ENCODE measurements around the gene IGLL1. TPM values are rescaled to one million over a fixed set of nuclear protein-coding genes. Genes with fewer than 3 reads are reported as not detected.

The IGLL1 gene
- total RNA-seq, 1 experiment from 2014 or later: not detected

DNA sequence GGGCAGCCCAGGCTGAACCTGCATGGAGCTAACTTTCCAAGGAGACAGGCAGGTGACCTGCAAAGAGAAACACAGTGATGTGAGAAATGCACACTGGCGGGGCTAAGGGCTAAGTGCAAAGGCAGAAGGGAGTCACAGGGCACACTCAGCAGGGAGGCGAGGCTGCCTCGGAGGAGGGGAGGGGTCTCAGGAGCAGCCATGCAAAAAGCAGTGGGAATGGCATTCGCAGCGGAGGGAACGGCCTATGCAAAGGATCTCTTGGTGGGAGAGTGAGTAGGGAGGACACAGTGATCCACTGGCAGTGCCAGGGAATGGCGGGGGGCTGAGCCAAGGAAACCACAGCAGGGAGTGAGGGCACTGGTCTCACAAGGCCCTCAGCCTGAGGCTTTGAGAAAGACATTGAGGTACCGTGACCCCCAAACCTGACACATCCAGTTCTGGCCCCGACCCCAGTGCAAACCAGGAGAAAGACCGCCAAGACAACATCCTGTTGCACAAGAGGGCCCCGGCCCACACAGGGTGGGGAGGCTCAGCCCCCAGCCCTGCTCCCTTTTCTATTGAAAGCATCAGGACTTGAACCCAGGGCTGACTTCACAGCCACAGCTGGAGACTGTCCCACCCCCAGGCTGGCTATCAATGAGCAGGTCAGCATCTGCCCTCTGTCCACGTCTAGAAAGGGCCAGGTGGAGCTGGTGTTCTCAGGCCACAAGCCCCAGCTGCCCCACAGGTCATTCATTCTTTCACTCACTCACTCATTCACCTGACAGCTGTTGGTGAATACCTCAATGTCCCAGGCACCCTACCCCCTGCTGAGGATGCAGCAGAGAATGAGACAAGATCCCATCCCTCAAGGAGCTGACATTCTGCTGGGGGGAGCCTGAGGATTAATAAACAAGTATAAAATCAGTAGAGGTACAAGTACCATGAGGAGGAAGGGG, 50.7 kb downstream of the IGLL1 start:
- no peak for DNase-seq (ENCODE audit: low read depth)

DNA sequence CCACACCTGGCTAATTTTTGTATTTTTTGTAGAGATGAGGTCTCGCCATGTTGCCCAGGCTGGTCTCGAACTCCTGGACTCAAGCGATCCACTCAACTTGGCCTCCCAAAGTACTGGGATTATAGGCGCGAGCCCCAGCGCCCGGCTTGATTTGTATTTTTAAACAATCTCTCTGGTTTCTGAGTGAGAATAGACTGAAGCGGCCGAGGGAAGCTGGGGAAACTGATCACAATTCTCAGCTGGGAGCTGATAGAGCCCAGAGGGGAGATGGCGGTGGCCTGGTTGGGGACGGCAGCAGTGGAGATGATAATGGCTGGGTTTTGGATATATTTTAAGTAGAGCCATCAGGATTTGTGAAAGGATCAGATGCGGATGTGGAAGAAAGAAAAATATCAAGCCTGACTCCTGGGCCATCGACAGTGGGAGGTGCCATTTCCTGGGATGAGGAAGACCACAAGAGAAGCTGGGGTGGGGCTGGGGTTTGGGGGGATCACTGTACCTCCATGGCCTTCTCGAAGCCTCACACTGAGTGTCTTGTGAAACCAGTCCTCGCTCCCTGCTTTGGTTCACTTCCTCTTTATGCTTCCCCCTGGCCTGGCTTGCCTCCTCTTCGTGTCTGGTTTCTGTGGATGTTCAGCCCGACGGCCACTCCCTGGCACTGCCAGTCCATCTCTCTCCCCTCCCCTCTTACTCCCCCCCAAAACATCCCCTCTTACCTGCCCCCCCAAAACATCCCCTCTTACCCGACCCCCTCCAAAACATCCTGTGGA, 51.9 kb downstream of the IGLL1 start:
- no peak for DNase-seq (ENCODE audit: low read depth)

DNA sequence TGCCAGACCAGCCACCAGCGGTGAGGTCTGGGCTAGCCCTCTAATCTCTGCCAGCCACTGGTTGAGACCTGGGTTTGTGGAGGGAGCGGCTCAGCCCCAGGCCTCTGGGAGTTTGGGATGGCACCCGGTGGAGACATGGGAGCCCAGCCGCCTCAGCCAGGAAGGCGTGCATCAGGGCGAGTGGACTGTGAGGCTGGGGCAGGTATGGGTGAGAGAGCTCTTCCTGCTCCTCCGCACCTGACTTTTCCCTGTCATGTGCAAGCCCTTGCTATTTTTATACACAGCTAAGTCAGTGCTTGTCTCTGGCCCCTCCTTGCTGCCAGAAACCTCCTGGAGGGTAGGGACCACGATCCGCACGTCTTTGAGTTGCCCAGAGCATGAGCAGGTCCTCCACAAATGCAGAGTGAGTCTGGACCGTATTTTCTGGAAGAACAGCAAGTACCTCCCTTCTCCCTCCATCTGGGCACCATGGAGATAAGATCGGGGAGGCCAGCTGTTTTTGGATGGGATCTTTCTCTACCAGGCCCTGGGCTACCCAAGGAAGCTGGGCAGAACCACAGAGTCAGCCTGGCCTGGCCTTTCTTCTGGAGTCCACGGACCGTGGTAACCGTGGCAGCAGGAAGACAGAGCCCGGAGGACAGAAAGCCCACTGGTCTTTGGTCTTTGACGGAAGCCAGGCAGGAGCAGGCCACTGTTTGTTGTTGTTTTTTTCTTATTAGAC, 53.3 kb downstream of the IGLL1 start:
- DNase-seq (ENCODE audit: low read depth): no peak

DNA sequence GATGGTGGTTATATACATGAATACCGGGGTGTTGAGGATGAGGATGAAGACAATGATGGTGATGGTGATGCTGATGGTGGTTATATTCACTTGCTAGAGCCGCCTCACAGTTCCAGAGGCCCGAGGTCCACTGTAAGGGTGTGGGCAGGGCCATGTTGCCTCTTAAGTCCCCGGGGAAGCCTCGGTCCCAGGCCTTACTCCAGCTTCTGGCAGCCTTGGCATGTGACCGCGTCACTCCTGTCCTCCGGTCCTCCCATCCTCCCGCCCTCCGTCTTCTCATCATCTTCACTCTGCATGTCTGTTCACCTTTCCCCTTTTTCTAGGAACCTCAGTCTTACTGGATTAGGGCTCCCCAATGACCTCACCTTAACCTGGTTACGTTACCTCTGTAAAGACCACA, 54.6 kb downstream of the IGLL1 start:
- no peak for DNase-seq (ENCODE audit: low read depth)

DNA sequence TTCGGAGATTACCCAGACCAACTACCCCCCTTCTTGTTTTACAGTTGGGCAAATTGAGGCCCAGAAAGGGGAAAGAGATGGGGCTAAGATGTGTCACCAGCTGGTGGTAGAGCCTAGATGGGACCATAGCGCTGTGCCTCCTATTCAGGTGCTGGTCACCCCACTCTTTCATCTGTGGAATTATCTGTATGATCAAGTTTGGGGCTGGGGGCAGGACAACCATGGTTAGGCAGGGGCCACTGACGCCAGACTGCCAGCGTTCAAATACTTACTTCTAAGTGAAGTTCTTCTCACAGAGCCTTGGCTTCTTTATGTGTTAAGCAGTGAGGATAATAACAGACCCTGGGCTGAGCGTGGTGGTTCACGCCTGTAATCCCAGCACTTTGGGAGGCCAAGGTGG, 55.9 kb downstream of the IGLL1 start:
- no peak for DNase-seq (ENCODE audit: low read depth)

DNA sequence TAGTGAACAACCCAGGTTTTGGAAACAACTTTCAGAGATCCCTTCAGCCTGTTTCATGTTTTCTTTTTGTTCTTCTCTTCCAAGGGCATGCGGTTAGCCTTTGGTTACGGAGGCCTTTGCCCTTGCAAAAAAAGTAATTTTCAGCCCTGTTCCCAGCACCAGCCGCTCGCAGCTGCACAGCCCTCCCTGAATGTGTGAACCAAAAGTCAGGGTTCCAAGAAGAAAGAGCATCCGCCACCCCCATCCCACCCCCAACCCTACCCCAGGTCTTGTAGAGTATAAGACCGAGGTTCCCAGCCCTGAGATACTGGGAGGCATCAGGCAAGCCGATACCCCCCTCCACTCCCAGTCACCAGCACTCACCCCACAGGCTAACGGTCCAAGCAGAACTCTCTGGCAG, 56.4 kb downstream of the IGLL1 start:
- DNase-seq (ENCODE audit: low read depth): no peak

Other genes starting within 250 kb of the IGLL1 start
- not detected in 2 replicates for gene DRICH1, start 52.0 kb upstream of the IGLL1 start, total RNA-seq (2014; rRNA removed; shearing (Covaris generic))
- gene RGL4, start 110.7 kb upstream of the IGLL1 start, total RNA-seq (2014; rRNA removed; shearing (Covaris generic)): 0.12 TPM in 1 of 2 replicates, not detected in the other
- gene ZNF70, start 170.8 kb upstream of the IGLL1 start, total RNA-seq (2014; rRNA removed; shearing (Covaris generic)): 1.8 and 2.9 TPM in 2 replicates
- gene VPREB3, start 174.1 kb upstream of the IGLL1 start, total RNA-seq (2014; rRNA removed; shearing (Covaris generic)): not detected in 2 replicates
- gene C22orf15, start 182.7 kb upstream of the IGLL1 start, total RNA-seq (2014; rRNA removed; shearing (Covaris generic)): not detected in 2 replicates
- 1.8 and 13.9 TPM in 2 replicates for gene CHCHD10, start 187.7 kb upstream of the IGLL1 start, total RNA-seq (2014; rRNA removed; shearing (Covaris generic))
- gene MMP11, start 192.6 kb upstream of the IGLL1 start, total RNA-seq (2014; rRNA removed; shearing (Covaris generic)): 52.3 and 55.0 TPM in 2 replicates
- 72.3 and 77.3 TPM in 2 replicates for gene SMARCB1, start 206.7 kb upstream of the IGLL1 start, total RNA-seq (2014; rRNA removed; shearing (Covaris generic))